ENCODE results near the gene TTC36.
"Not testable (repeated sequence)": the region's sequence is repeated elsewhere in the genome, so short reads cannot be mapped to it uniquely, and the experiment has no call there.

The TTC36 gene

DNA sequence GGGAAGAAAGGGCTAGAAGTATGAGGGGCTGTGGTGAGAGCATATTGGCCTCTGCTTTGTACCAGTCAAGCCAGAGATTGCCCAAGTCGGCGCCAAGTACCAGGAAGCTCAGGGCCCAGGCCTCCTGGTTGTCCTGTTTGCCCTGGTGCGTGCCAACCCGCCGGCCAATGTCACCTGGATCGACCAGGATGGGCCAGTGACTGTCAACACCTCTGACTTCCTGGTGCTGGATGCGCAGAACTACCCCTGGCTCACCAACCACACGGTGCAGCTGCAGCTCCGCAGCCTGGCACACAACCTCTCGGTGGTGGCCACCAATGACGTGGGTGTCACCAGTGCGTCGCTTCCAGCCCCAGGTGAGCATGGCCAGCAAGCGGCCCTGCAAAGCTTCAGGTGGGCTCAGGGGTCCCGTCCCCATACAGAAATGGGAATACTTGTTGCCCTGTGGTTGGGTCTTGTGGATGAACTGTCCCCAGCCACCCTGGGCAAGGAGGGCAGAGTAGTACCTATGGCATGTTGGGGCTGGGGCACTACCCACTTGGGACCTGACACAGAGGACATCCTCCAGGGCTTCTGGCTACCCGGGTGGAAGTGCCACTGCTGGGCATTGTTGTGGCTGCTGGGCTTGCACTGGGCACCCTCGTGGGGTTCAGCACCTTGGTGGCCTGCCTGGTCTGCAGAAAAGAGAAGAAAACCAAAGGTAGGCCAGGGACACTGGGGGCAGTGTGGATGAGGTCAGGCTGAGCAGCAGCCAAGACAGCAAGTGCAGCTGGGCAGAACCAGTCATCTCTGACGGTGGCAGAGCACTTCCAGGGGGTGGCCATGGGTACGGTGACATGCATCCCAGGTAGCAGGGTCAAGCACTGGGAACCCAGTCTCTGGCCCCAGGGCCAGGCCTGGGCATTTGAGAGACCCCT is 5.8 kb downstream of the TTC36 start:
- no peak for DNase-seq

DNA sequence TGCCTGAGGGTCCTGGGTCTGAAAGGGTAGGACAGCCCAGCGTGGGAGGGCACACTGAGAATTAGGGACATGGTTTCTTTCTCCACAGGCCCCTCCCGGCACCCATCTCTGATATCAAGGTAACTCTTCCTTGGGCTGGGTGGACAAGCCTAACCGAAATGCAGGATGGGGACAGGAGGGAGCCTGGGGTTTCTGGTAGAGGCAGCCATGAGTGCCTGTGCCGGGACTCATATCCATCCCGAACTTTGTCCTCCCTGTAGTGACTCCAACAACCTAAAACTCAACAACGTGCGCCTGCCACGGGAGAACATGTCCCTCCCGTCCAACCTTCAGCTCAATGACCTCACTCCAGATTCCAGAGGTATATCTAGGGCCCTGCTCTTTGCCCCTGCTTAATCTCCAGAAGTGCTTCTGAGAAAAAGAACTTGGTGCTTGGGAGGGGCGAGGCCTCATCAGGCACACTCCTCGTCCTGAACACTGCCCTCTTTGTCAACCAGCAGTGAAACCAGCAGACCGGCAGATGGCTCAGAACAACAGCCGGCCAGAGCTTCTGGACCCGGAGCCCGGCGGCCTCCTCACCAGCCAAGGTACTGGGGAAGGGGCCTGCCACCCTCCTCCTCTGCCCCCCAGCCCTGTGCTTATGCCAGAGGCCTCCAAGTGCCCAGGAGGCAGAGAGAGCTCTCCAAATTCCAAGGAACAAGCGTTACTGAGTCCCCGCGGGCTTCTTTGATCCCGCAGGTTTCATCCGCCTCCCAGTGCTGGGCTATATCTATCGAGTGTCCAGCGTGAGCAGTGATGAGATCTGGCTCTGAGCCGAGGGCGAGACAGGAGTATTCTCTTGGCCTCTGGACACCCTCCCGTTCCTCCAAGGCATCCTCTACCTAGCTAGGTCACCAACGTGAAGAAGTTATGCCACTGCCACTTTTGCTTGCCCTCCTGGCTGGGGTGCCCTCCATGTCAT is 6.8 kb downstream of the TTC36 start:
- no peak for DNase-seq

DNA sequence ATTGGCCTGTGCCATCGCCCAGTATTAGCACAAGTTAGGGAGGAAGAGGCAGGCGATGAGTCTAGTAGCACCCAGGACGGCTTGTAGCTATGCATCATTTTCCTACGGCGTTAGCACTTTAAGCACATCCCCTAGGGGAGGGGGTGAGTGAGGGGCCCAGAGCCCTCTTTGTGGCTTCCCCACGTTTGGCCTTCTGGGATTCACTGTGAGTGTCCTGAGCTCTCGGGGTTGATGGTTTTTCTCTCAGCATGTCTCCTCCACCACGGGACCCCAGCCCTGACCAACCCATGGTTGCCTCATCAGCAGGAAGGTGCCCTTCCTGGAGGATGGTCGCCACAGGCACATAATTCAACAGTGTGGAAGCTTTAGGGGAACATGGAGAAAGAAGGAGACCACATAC is 8.0 kb downstream of the TTC36 start:
- DNase-seq: no peak

DNA sequence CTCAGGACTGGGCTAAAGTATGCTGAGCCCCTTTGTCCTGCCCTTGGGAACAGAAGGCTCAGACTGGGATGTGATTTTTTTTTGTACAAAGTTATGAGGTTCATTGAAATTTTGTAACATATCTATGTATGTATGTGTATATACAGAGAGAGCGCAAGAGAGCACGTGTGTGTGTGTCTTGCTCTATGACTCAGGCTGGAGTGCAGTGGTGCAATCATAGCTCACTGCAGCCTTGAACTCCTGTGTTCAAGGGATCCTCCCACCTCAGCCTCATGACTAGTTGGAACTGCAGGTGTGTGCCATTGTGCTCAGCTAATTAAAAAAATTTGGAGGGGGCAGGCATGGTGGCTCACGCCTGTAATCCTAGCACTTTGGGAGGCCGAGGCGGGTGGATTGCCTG is 9.5 kb downstream of the TTC36 start:
- DNase-seq: no peak

DNA sequence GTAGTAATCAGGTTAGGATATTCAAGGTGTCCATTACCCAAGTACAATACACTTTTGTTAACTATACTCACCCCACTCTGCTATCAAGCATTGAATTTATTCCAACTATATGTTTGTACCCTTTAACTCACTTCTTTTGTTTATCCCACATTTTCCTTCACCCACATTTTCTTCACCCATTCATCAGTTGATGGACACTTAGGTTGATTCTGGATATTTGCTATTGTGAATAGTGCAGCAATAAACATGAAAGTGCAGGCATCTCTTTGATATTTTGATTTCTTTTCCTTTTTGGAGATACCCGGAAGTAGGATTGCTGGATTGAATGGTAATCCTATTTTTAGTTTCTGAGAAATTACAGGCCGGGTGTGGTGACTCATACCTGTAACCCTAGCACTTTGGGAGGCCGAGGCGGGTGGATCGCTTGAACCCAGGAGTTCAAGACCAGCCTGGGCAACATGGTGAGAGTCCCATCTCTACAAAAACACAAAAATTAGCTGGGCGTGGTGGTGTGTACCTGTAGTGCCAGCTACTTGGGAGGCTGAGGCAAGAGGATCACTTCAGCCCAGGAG is 10.2 kb downstream of the TTC36 start:
- no peak for DNase-seq

DNA sequence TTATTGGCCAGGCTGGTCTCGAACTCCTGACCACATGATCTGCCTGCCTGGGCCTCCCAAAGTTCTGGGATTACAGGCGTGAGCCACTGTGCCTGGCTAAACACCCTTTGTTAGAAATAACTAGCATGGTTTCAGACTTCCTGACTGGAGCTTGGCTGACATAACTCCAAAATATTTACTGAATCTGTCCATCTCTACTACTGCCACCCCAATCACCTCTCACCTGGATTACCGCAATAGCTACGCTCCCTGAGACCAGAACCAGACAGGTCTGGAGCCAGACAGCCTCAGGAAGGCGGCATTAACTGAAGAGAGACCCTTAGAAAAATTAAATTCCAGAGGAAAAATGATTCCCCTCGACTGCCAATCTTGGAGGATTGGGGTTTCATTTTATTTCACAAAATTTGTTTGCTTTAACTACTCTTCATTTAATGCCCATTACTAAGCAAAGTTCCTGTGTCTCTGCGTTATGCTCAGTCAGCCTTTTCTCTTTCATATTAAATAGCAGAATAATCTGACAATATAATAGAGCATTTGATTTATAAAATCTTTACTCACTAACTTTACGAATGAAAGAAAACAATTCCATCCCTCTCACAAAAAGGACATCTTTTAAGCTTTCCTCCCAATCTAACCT is 16.9 kb downstream of the TTC36 start:
- DNase-seq: no peak

DNA sequence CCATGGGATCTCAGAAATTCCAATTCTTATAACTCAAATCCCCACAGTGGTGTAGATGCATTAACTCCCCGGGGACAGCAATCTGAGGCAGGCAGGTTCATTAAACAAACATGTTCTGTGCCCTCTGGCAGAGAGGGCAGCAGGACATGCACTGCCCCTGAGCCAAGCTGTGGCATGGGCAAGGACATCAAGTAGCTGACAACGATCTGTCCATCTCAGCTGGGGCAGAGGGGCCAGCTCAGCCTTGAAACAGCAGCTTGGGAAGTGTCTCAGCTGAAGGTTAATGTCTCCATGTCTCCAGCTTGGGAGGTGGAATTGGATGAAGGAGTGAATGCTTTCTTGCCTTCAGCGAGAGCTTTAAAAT is 17.4 kb downstream of the TTC36 start:
- DNase-seq: no peak

DNA sequence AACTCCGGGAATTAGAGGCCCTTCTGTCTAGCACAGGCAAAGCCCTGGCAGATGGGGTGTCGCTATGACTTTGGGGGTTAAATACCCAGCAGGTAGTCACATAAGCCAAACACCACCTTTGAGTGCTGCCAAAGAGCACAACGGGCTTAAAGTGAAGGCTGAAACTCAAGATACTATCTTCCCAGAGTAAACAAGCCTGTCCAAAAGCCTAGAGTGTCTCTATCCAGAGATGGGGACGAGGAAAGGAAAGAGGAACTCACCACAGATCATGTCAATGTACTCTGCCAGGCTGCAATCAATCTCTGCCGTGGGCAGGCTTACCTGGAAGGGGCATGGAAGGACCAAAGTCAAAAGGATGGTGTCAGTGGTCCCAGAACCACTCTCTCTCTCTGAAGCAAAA is 18.3 kb downstream of the TTC36 start:
- no peak for DNase-seq

DNA sequence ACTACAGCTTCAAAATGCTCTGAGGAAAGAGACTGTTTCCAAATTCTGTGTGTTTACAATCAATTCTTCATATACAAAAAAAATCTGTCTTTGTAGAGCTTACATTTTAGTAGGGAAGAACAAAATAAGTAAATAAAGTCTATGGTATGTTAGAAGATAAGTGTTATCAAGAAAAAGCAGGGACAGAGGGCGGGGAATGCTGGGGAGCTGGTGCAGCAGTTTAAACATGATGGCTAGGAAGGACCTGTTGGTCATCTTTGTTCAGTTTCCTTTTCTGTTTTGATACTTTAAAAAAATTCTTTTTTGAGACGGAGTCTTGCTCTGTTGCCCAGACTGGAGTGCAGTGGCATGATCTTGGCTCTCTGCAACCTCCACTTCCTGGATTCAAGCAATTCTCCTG is 19.9 kb downstream of the TTC36 start:
- DNase-seq: no peak

DNA sequence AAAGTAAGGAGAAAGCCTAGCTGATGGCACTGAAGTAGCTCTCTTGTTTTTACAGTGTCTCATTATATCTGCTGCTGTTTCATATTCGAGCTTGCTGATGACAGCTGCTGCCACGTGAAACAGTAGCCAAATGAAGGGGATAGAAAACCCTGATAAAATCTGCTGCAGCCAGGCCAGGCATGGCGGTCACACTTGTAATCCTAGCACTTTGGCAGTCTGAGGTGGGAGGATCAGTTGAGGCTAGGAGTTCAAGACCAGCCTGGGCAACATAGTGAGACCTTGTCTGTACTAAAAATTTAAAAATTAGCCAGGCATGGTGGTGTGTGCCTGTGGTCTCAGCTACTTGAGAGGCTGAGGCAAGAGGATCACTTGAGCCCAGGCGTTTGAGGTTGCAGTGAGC is 25.1 kb downstream of the TTC36 start:
- no peak for DNase-seq

DNA sequence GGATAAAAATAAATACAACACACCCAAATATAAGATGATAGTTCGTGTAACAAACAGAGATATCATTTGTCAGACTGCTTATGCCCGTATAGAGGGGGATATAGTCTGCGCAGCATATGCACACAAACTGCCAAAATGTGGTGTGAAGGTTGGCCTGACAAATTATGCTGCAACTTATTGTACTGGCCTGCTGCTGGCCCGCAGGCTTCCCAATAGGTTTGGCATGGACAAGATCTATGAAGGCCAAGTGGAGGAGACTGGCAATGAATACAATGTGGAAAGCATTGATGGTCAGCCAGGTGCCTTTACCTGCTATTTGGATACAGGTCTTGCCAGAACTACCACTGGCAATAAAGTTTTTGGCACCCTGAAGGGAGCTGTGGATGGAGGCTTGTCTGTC is 33.5 kb downstream of the TTC36 start:
- DNase-seq: no peak

DNA sequence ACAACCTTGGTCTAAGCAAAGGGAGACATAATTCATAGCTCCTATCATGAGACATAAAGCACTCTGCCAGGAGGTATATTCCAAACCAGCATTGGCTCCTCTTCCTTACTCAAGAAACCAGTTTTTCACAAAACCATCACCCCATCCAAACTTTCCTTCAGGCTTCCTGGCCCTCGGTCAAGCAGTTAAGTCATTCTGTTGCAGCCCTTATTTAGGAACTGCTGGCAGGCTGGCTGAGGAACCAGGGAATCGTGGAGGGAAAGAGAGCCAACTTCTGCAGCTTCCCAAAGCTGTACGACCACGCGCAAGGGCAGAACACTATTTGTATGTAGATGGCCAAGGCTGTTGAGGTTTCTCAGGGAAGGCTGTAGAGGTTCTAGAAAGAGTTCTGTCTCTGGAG is 37.8 kb downstream of the TTC36 start:
- DNase-seq: no peak

DNA sequence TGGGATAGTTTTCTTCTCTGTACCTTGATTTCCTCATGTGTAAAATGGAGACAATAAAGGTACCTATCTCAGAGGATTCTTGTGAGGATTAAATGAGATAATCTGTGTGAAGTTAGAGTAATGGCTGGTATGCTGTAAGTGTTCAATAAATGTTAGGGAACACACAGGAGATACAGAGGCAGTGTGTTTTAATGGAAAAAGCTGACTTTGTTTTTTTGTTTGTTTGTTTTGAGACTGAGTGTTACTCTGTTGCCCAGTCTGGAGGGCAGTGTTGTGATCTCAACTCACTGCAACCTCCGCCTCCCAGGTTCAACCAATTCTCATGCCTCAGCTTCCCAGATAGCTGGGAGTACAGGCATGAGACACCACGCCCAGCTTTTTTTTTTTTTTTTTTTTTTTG is 42.4 kb downstream of the TTC36 start:
- DNase-seq: no peak

DNA sequence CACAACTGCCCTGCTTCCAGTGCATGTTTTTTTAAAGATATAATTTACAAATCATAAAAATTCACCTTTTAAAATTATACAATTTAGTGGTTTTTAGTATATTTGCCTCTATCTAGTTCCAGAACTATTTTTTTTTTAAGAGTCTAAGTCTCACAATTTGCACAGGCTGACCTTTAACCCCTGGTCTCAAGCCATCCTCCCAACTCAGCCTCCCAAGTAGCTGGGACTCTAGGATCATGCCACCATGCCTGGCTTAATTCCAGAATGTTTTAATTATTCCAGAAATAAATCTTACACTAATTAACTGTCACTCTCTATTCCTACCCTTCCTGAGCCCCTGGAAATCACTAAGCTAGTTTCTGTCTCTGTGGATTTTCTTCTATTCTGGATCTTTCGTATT is 43.5 kb downstream of the TTC36 start:
- no peak for DNase-seq

DNA sequence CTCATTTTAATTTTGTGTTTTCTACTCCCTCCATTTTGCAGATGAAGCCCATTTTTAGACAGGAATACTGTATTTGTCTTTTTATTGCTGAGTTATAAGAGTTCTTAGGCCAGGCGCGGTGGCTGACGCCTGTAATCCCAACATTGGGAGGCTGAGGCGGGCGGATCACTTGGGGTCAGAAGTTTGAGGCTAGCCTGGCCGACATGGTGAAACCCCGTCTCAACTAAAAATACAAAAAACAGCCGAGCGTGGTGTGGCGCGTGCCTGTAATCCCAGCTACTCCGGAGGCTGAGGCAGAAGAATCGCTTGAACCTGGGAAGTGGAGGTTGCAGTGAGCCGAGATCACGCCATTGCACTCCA is 44.4 kb downstream of the TTC36 start:
- DNase-seq: not testable (repeated sequence)

DNA sequence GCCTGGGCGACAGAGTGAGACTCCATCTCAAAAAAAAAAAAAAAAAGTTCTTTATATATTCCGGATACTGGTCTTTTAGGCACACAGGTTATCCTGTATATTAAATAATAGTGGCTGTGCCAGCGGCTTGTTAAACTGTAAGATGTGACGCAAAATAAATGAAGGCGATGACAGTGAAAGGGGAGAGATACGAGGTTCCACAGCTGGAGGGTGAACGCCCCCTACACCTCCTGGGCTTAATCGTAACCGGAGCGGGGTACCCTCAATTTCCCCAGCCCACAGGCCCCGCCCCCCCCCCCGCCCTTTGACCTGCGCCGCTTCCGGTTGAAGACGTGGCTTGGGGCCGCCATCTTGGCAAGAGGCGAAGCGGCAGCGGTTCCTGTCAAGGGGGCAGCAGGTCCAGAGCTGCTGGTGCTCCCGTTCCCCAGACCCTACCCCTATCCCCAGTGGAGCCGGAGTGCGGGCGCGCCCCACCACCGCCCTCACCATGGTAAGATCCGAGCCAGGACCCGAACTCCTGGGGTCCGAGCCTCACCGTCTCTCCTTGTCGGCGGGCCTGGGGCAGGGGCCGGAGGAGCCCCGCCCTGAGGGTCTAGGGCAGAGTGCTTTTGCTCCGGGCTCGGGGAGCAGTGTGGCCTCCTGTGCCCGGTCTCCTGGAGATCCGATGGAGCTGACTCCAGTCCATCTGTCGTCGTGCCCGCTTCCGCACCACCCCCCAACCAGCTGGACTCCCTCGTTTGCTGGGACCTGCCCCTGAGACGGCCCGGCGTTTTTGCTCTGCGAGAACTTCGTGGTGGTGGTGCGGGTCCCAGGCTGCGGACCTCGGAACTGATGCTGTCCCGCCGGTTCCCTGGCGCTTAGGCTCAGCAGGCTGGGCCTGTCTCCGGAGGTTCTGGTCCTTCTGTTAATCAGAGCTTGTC is 45.0 kb downstream of the TTC36 start, which contains the start of gene ARCN1:
ARCN1 (plus strand) TSS at position 349 of the 920 bp plus-strand sequence; CDS start at position 488, 139 bp downstream.
- DNase-seq: peak; percentile 81

DNA sequence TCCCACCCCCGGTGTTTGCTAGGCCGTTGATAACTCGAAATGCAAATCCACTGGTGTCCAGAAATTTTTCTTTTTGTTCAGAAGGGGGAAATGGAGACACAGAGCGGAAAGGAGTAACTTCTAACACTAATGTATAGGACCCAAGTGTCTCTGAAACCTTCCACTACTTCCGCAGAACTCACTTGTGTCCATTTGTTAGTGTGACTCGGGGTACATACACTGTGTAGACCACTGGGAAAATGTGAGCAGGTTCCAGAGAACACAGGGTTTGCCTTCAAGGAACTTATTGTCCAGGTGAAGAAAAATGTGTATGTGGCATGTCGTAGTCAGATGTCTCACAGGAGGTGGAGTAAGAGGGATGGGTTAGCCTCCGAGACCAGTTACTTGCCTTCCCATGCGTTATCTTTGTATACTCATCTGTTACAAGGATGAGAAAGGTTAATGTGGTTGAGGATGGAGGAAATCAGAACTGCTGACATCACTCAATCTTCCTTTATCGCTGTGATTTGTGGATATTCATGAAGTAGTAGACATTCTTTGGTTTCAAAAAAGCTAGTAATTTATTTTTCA is 45.8 kb downstream of the TTC36 start:
- peak; percentile 55 for DNase-seq

DNA sequence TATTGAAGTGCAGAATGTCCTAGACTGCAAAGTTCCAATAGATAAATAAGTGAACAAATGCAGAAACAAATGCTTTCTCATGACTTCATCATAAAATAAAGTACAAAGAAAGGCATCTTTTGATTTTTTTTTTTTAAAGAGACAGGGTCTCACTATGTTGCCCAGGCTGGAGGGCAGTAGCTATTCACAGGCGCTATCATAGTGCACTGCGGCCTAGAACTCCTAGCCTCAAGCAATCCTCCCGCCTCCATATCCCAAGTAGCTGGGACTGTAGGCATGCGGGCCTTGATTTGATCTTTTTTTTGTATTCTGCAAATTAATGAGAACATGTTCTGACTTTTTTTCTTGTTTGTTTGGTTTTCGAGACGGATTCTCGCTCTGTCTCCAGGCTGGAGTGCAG is 47.4 kb downstream of the TTC36 start:
- DNase-seq: no peak

DNA sequence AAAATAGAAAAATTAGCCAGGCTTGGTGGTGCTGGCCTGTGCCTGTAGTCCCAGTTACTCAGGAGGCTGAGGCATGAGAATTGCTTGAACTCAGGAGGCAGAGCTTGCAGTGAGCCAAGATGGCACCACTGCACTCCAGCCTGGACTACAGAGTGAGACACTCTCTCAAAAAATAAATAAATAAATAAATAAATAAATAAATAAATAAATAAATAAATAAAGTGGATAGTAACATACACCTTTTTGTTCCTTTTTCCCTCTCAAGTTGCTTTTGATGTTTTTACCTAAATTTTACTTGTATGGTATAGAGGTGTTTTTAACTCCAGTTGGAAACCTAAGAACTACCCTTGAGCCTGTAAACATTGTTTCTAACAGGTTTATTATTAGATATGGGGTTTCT is 50.7 kb downstream of the TTC36 start:
- DNase-seq: not testable (repeated sequence)
